Measurements from ENCODE around the gene RRN3. TPM values are rescaled to one million over a fixed set of nuclear protein-coding genes. Genes with fewer than 3 reads are reported as not detected.
A peak's percentile ranks its signal among the peaks of the same experiment; 100 is the strongest.
"Not testable (repeated sequence)": the region's sequence is repeated elsewhere in the genome, so short reads cannot be mapped to it uniquely, and the experiment has no call there.

RRN3 gene, protein sequence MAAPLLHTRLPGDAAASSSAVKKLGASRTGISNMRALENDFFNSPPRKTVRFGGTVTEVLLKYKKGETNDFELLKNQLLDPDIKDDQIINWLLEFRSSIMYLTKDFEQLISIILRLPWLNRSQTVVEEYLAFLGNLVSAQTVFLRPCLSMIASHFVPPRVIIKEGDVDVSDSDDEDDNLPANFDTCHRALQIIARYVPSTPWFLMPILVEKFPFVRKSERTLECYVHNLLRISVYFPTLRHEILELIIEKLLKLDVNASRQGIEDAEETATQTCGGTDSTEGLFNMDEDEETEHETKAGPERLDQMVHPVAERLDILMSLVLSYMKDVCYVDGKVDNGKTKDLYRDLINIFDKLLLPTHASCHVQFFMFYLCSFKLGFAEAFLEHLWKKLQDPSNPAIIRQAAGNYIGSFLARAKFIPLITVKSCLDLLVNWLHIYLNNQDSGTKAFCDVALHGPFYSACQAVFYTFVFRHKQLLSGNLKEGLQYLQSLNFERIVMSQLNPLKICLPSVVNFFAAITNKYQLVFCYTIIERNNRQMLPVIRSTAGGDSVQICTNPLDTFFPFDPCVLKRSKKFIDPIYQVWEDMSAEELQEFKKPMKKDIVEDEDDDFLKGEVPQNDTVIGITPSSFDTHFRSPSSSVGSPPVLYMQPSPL
- total RNA-seq: 10 to 100 TPM; 32.8 to 76.4 (median 49.3) TPM

DNA sequence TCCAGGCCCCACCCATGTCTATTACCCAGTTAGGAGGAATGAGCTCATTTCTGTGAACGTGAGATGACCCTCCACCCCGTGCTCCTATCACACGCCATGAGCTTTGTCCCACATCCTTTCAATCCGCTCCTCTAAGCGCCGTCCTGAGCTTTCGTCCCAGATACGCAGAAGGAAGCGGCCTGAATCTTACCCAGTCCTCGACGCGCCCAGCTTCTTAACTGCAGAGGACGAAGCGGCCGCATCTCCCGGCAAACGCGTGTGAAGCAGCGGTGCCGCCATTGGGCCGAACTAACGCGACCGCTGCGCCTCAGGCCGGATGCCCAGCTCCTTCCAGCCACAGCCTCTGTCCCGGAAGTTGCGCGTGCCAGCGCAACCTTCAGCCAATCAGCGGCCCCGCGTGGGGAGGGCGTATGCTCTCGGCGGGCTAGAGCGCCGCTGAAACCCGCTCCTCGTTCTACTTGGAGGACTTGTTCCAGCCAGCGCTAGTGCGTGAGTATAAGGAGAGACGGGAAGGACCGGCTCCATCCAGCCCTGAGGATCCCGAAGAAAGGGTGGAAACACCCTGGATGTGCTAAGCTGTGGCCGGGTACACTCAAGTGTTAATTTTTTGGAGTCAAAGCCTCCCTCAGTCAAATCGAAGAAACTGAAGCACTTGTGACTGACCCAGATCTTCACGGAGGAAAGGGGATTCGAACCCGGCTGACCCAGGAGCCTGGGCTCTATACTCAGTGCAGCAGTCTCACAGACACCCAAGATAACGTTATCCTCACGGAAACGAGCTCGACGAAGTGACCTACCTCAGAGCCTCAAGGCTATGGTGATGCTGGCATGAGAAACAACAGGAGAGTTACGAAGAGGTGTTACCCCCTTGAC lies at the start of gene RRN3:
Gene RRN3, minus strand, starts transcription at position 318 of the 873 bp plus-strand sequence. Its CDS starts 39 bp downstream, at position 279.
- in situ Hi-C loops (cut with MboI; ENCODE audit: low sequenced_read_pairs in 4 of 4): not testable (repeated sequence)
- DNase-seq: peak; percentile 84 to 92

DNA sequence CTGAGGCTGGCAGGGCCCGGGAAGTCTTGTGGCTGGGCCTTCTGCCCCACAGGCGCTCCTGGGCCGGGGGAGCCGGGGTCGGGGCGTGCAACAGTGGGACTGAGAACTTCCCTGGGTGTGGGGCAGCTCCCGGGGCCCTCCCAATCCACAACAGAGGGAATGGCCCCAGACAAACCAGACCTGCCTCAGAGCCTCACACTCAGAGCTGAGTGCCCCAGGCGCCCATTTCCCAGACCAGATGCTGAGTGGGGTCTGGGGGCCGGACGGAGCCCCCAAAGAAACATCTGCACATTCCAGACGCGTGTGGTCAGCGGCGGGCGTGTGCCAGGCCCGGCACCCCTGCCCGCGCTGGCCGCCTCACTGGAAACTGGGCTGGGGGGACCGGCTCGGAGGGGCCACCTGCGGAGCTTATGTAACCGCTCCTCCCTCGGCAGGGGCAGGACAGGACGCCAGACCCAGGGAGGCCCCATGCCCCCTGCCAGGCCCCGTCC lies 49.6 kb upstream of the RRN3 start:
- not testable (repeated sequence) for ATAC-seq, DNase-seq
- peaks cover 58 to 81% of the 10 kb centered on the region in 2 donors for H3K4me1 ChIP-seq

More for the DNA sequence above, at the start of gene RRN3:
- H3K27ac ChIP-seq: peak within 1 kb of the TSS; percentile 87 to 95 (median 90)
- H3K4me1 ChIP-seq: peaks cover 12 to 16% of the 10 kb centered on the region in 2 donors
- peak; percentile 67 to 83 for TF ChIP-seq POLR2A (IDR thresholded peaks at IDR 0.05)
- H3K36me3 ChIP-seq; H3K27me3 ChIP-seq; H3K9me3 ChIP-seq; intact Hi-C loops (cut with DNase I; ENCODE audit: low total_unique reads): not testable (repeated sequence)
- peak; percentile 96 to 97 for ATAC-seq
- peak within 1 kb of the TSS; percentile 68 to 94 (median 75) for H3K4me3 ChIP-seq

DNA sequence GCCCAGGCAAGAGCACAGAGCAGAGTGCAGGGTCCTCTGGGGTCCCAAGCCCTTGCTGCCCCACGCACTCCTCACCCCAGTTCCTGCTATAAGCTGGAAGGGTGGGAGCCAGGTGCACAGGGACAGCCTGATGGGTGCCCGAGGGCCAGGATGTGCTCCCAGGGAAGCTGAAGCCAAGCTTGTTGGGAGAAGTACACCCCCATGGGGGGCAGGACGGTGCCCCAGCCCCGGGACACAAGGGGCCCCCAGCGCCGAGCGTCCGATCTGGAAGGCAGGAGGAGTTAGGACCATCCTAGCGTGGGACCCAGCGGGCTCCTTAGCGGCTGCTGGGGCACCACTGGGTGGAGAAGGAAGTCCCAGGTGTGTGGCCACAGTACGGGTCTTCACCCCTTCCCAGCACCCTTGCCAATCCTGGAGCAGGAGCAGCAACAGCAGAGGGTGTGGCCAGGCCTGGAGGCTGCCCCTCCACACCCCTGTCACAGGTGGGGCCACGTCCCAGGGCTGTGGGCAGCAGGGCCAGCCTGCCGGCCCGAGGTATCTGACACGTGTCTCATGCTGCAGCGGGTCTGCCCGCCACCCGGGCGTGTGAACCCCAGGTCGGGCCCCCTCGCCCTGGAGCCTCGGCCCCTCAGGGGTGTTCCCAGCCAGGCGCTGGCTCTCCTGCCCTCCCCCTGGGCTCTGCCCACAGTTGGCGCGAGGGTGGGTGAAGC lies 49.0 kb upstream of the RRN3 start:
- intact Hi-C loops (cut with DNase I; ENCODE audit: low total_unique reads); H3K36me3 ChIP-seq; H3K27me3 ChIP-seq; H3K9me3 ChIP-seq; in situ Hi-C loops (cut with MboI; ENCODE audit: low sequenced_read_pairs in 4 of 4): not testable (repeated sequence)
- H3K27ac ChIP-seq: peak overlapping the region; percentile 85 to 97 (median 94)
- H3K4me3 ChIP-seq: peak overlapping the region; percentile 31 to 56 (median 48)
- ATAC-seq (peak in 1 of 2 donors; percentile 4), DNase-seq (peak in 1 of 2 donors; percentile 25)
- peaks cover 58 to 81% of the 10 kb centered on the region in 2 donors for H3K4me1 ChIP-seq

More for the DNA sequence above, 49.6 kb upstream of the RRN3 start:
- H3K27me3 ChIP-seq; H3K36me3 ChIP-seq; in situ Hi-C loops (cut with MboI; ENCODE audit: low sequenced_read_pairs in 4 of 4); H3K9me3 ChIP-seq; intact Hi-C loops (cut with DNase I; ENCODE audit: low total_unique reads): not testable (repeated sequence)
- peak overlapping the region; percentile 31 to 56 (median 48) for H3K4me3 ChIP-seq
- peak overlapping the region; percentile 85 to 97 (median 94) for H3K27ac ChIP-seq

DNA sequence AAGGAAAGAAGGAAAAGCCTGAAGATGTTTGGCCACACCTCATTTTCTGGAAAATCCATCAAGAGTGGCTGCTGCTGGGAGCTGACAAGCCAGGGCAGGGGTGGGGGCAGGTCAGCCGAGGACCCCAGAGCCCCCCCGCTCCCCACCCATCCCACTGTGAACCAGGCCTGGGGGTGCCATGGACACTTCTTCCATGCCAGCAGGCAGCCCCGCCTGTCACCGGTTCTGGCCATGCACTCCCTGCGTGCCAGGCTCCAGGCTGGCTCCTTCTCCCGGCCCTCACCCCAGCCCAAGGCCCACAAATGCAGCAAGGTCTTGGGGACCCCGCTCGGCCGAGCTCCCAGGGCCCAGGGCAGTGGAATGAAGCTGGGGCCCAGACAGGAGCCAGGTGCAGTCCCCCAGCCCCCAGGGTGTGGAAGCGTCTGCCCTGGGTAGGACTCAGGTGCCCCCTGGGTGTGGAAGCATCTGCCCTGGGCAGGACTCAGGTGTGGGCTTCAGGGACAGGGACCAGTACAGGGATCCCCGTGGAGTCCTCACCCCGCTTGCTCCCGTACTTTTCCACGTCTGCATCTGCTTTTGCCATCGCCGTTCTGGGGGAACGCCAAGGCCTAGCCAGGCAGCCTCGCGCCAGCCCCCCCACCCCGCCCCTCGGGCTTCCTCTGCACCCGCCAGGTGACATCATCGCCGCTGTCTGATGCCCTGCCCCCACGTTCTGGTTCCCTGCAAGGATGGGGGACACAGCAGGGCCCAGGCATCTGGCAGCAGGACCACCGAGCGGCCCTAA lies 48.2 kb upstream of the RRN3 start:
- H3K27me3 ChIP-seq; H3K9me3 ChIP-seq; in situ Hi-C loops (cut with MboI; ENCODE audit: low sequenced_read_pairs in 4 of 4); intact Hi-C loops (cut with DNase I; ENCODE audit: low total_unique reads); H3K36me3 ChIP-seq: not testable (repeated sequence)
- peak overlapping the region; percentile 25 to 43 (median 38) for H3K4me3 ChIP-seq
- H3K4me1 ChIP-seq: peaks cover 52 to 74% of the 10 kb centered on the region in 2 donors
- DNase-seq (peak in 1 of 2 donors; percentile 55), ATAC-seq (peak; percentile 16 to 39)
- H3K27ac ChIP-seq: peak overlapping the region; percentile 85 to 97 (median 94)

DNA sequence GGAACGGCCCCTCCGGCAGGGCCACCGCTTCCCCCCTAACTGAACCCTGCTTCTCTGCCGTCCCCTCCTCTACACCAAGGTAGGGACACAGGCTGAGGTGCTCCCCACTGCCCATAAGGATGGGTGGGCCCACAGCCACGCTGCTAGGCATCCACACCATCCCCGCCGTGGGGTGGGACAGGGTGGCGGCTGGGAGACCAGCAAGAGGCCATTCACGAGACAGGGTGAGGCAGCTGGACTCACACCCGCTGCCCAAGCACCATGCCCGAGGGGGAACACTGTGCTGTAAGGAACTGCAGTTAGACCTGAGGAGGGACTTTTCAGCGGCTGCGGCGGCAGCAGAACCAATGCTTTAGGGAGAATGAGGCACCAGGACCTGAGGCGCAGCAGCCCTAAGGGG lies 47.5 kb upstream of the RRN3 start:
- in situ Hi-C loops (cut with MboI; ENCODE audit: low sequenced_read_pairs in 4 of 4): no loop called here
- Histone ChIP-seq H3K27ac (peak overlapping the region; percentile 85 to 97 (median 94)), H3K36me3 (no peaks in the 10 kb centered on the region), H3K4me3 (peak overlapping the region; percentile 25 to 47 (median 42)), H3K27me3 (no peaks in the 10 kb centered on the region), H3K9me3 (no peaks in the 10 kb centered on the region), H3K4me1 (peaks cover 47 to 67% of the 10 kb centered on the region in 2 donors)
- TF ChIP-seq, protein P1, sequence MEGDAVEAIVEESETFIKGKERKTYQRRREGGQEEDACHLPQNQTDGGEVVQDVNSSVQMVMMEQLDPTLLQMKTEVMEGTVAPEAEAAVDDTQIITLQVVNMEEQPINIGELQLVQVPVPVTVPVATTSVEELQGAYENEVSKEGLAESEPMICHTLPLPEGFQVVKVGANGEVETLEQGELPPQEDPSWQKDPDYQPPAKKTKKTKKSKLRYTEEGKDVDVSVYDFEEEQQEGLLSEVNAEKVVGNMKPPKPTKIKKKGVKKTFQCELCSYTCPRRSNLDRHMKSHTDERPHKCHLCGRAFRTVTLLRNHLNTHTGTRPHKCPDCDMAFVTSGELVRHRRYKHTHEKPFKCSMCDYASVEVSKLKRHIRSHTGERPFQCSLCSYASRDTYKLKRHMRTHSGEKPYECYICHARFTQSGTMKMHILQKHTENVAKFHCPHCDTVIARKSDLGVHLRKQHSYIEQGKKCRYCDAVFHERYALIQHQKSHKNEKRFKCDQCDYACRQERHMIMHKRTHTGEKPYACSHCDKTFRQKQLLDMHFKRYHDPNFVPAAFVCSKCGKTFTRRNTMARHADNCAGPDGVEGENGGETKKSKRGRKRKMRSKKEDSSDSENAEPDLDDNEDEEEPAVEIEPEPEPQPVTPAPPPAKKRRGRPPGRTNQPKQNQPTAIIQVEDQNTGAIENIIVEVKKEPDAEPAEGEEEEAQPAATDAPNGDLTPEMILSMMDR (IDR thresholded peaks at IDR 0.05 in 4 of 5, conservative IDR thresholded peaks at IDR 0.05 in 1 of 5): no peak
- TF ChIP-seq POLR2A (IDR thresholded peaks at IDR 0.05): no peak
- ATAC-seq (no peak), DNase-seq (peak in 1 of 2 donors; percentile 26)
- intact Hi-C loops (cut with DNase I; ENCODE audit: low total_unique reads): no loop called here
